HCT116 (cell line): ENCODE results near the gene DHRS9. TPM values are rescaled to one million over a fixed set of nuclear protein-coding genes. Genes with fewer than 3 reads are reported as not detected.

ENCODE experiments used
- ATAC-seq: fragments of 200-7000 bp; cut with Tn5 transposase; 2 replicates; pipeline ENCODE4 v1.9.1; 2020; ENCODE audit warnings: mild to moderate bottlenecking, moderate library complexity
- BruUV-seq: library from RNA; stranded (reverse); fragments of 400-500 nt; replicated peaks from 2 replicates; lab custom pipeline; 2021; lab: Mats Ljungman, UMichigan
- CTCF ChIA-PET: fragments of 300-600 bp; sonication (Branson Sonifier 250); formaldehyde crosslinking; loops from one replicate; lab custom pipeline; 2021; ENCODE audit warnings: antibody characterized with exemption; lab: Charles Lee
- POLR2A ChIA-PET: fragments of 300-600, 350-600 bp; sonication (Branson Sonifier 250); formaldehyde crosslinking; loops from one replicate; lab custom pipeline; 2021; ENCODE audit warnings: antibody characterized with exemption; lab: Charles Lee
- RAD21 ChIA-PET, 2 experiments: fragments of 300-600 bp; sonication (Branson Sonifier 250); formaldehyde crosslinking; loops; one replicate each; lab custom pipeline; 2023; ENCODE audit warnings: low total read pairs in 2 of 2; ENCODE audit not compliant: uncharacterized antibody in 2 of 2, unreplicated experiment in 2 of 2, low non-redundant PET in 1 of 2; lab: Charles Lee
- DNase-seq: peaks from one replicate; pipeline ENCODE4 v3.0.0-alpha.2; 2010; ENCODE audit warnings: low read depth, low spot score
- H2AFZ ChIP-seq: fragments of 200-600 bp; shearing (Covaris generic), sonication (generic); 2 replicates; pipeline ENCODE4 v1.6.1; 2017; ENCODE audit warnings: low read depth, mixed run types, mixed read lengths, antibody characterized with exemption, low read length; ENCODE audit not compliant: poor library complexity, severe bottlenecking
- H3K27ac ChIP-seq: 2 replicates; pipeline ENCODE4 v1.5.1; 2012; ENCODE audit warnings: low read depth, low read length
- H3K27me3 ChIP-seq: fragments of 200-600 bp; sonication (generic); 2 replicates; pipeline ENCODE4 v1.6.1; 2016; ENCODE audit warnings: mixed run types, low read length, mixed read lengths; ENCODE audit not compliant: insufficient read depth
- H3K36me3 ChIP-seq, 2 experiments: fragments of 200-500 bp in 1 of 2; fragments of 200-600 bp in 1 of 2; sonication (Bioruptor generic) in 1 of 2; sonication (generic) in 1 of 2; 2 replicates each; pipeline versions ENCODE4 v1.5.1 to v1.6.1; 2014 to 2016; ENCODE audit warnings: low read length in 2 of 2, inconsistent platforms in 1 of 2, mixed read lengths in 1 of 2, mixed run types in 1 of 2; ENCODE audit not compliant: insufficient read depth in 2 of 2, control insufficient read depth in 1 of 2
- H3K4me1 ChIP-seq, 2 experiments: fragments of 200-600 bp in 1 of 2; sonication (generic) in 1 of 2; 2 replicates each; pipeline versions ENCODE4 v1.5.1 to v1.6.1; 2012 to 2017; ENCODE audit warnings: low read length in 2 of 2, inconsistent platforms in 1 of 2, mild to moderate bottlenecking in 1 of 2, mixed read lengths in 1 of 2, mixed run types in 1 of 2, moderate library complexity in 1 of 2; ENCODE audit not compliant: insufficient read depth in 2 of 2, control insufficient read depth in 1 of 2
- H3K4me2 ChIP-seq: fragments of 200-600 bp; sonication (generic); 2 replicates; pipeline ENCODE4 v1.6.1; 2017; ENCODE audit warnings: mixed run types, low read length, mixed read lengths
- H3K4me3 ChIP-seq, 2 experiments: fragments of 200-600 bp in 1 of 2; sonication (generic) in 1 of 2; replicated peaks in 1 of 2; 2 replicates each; pipeline ENCODE4 v1.5.1; 2011 to 2016; ENCODE audit warnings: low read length in 2 of 2, control low read depth in 1 of 2, low read depth in 1 of 2, mild to moderate bottlenecking in 1 of 2, mixed read lengths in 1 of 2, mixed run types in 1 of 2
- H3K79me2 ChIP-seq: fragments of 200-600 bp; sonication (generic); 2 replicates; pipeline ENCODE4 v1.6.1; 2017; ENCODE audit warnings: mild to moderate bottlenecking, mixed run types, low read length, moderate library complexity, mixed read lengths; ENCODE audit not compliant: insufficient read depth
- H3K9ac ChIP-seq: fragments of 200-600 bp; sonication (generic); 2 replicates; pipeline ENCODE4 v1.6.1; 2016; ENCODE audit warnings: low read length, mixed read lengths
- H3K9me2 ChIP-seq: fragments of 200-600 bp; sonication (generic), shearing (Covaris generic); 2 replicates; pipeline ENCODE4 v1.6.1; 2017; ENCODE audit warnings: mixed run types, mild to moderate bottlenecking, moderate library complexity; ENCODE audit not compliant: insufficient read depth
- H3K9me3 ChIP-seq, 2 experiments: fragments of 200-500 bp in 1 of 2; fragments of 200-600 bp in 1 of 2; sonication (Bioruptor generic) in 1 of 2; sonication (generic) in 1 of 2; 2 replicates each; pipeline ENCODE4 v1.6.1; 2014 to 2017; ENCODE audit warnings: low read length in 2 of 2, mixed read lengths in 2 of 2, inconsistent platforms in 1 of 2, low read depth in 1 of 2, mild to moderate bottlenecking in 1 of 2, mixed run types in 1 of 2, moderate library complexity in 1 of 2; ENCODE audit not compliant: control insufficient read depth in 1 of 2, insufficient read depth in 1 of 2
- H4K20me1 ChIP-seq: fragments of 200-600 bp; sonication (generic), shearing (Covaris generic); 2 replicates; pipeline ENCODE4 v1.6.1; 2017; ENCODE audit warnings: mixed run types, mild to moderate bottlenecking, moderate library complexity; ENCODE audit not compliant: insufficient read depth
- CEBPB ChIP-seq: IDR thresholded peaks from 2 replicates; pipeline ENCODE4 v1.6.1; 2012; ENCODE audit warnings: low read depth
- EGR1 ChIP-seq: IDR thresholded peaks from 2 replicates; pipeline ENCODE4 v1.6.1; 2012; ENCODE audit warnings: low read depth
- ELF1 ChIP-seq: IDR thresholded peaks from 2 replicates; pipeline ENCODE4 v1.6.1; 2012; ENCODE audit warnings: low read depth, borderline replicate concordance
- EZH2phosphoT487 ChIP-seq: fragments of 200-600 bp; IDR thresholded peaks from 2 replicates; pipeline ENCODE4 v1.6.1; 2018; ENCODE audit warnings: antibody characterized with exemption, borderline replicate concordance
- FOSL1 ChIP-seq: IDR thresholded peaks from 2 replicates; pipeline ENCODE4 v1.6.1; 2012; ENCODE audit warnings: low read depth
- POLR2A ChIP-seq: IDR thresholded peaks from 2 replicates; pipeline ENCODE4 v1.7.0; 2011; ENCODE audit warnings: borderline replicate concordance; ENCODE audit not compliant: insufficient read depth, insufficient read length; ENCODE audit errors: extremely low read depth
- TCF7L2 ChIP-seq: IDR thresholded peaks from 2 replicates; pipeline ENCODE4 v1.7.0; 2011; ENCODE audit warnings: borderline replicate concordance, inconsistent platforms; ENCODE audit not compliant: insufficient read depth, insufficient read length; ENCODE audit errors: extremely low read depth
- ZNF274 ChIP-seq: fragments of 200-500 bp; sonication (Bioruptor generic); IDR thresholded peaks from 2 replicates; pipeline ENCODE4 v1.6.1; 2014; ENCODE audit warnings: mild to moderate bottlenecking, low read depth, low read length, inconsistent platforms
- intact Hi-C: fragments of 100-400 bp; cut with micrococcal nuclease; formaldehyde crosslinking; loops from 2 replicates; pipeline ENCODE4 v1.10.0; 2022
- total RNA-seq: library from RNA; stranded (reverse); gene quantifications from one replicate; pipeline ENCODE4 v1.2.1, GENCODE V29; 2021; ENCODE audit not compliant: unreplicated experiment
- TF ChIP-seq, protein P1 (sequence below), 3 experiments: fragments of 200-600 bp in 1 of 3; sonication (generic) in 1 of 3; IDR thresholded peaks in 2 of 3; conservative IDR thresholded peaks in 1 of 3; 2 replicates each; pipeline ENCODE4 v1.5.1; 2012 to 2017; ENCODE audit warnings: low read depth in 2 of 3, low read length in 2 of 3, antibody characterized with exemption in 1 of 3, borderline replicate concordance in 1 of 3, control low read depth in 1 of 3, mild to moderate bottlenecking in 1 of 3, mixed read lengths in 1 of 3, mixed run types in 1 of 3, moderate library complexity in 1 of 3; ENCODE audit not compliant: insufficient read depth in 1 of 3
- TF ChIP-seq, protein P2 (sequence below): IDR thresholded peaks from 2 replicates; pipeline ENCODE4 v1.6.1; 2012
- TF ChIP-seq, protein P3 (sequence below): IDR thresholded peaks from 2 replicates; pipeline ENCODE4 v1.6.1; 2012; ENCODE audit warnings: low read depth

Gene DHRS9
- total RNA-seq, 1 experiment from 2014 or later: 0.15 TPM

DNA sequence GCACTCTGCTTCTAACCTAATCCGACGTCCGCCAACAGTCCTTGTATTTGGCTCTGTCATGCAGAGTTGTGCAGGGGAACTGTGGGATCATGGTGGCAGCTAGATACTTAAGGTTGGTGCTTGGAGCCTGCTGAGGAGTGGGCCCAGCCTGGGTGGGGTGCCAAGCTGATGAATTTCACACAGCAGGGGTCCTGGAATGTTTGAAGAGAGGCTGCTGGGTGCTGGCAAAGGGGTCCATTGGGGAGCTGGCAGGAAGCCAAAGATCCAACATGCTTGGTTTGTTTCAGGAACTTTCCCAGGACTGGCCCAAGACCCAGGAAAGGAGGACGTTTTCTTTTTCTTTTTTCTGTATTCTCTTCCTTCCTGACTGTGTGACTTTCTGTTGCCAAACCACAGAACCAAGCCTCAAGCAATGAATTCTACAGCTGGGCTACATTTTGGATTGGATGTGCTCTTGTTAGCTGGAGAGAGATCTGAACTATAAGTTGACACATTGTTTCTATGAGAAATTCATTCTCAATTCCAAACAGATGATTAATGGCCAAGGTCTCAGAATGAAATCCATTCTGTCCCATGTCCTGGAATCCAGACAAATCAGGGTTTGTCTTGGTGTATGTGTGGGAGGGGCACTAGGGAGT, 49.9 kb downstream of the DHRS9 start:
- CTCF ChIA-PET: no interaction called here
- Histone ChIP-seq H2AFZ (no peak overlapping the region), H3K9me3 (no peaks in the 10 kb centered on the region), H3K27me3 (peaks cover 12% of the 10 kb centered on the region; the same call in 1 of the 2 replicates), H4K20me1 (no peaks in the 10 kb centered on the region), H3K4me2 (no peak overlapping the region), H3K4me3 (no peak overlapping the region), H3K4me1 (no peaks in the 10 kb centered on the region), H3K79me2 (no peaks in the 10 kb centered on the region), H3K9me2 (no peaks in the 10 kb centered on the region), H3K36me3 (no peaks in the 10 kb centered on the region), H3K27ac (no peak overlapping the region), H3K9ac (no peak overlapping the region)
- POLR2A ChIA-PET: no interaction called here
- RAD21 ChIA-PET: no interaction called here
- ATAC-seq (no peak), DNase-seq (no peak)
- intact Hi-C loops: loop anchor here (10.0 kb wide), 1 partner anchor 656 kb away; no protein-coding TSS in a partner anchor
- BruUV-seq: no TSS peak
- TF ChIP-seq ZNF274: no peak
- TF ChIP-seq, protein P1, sequence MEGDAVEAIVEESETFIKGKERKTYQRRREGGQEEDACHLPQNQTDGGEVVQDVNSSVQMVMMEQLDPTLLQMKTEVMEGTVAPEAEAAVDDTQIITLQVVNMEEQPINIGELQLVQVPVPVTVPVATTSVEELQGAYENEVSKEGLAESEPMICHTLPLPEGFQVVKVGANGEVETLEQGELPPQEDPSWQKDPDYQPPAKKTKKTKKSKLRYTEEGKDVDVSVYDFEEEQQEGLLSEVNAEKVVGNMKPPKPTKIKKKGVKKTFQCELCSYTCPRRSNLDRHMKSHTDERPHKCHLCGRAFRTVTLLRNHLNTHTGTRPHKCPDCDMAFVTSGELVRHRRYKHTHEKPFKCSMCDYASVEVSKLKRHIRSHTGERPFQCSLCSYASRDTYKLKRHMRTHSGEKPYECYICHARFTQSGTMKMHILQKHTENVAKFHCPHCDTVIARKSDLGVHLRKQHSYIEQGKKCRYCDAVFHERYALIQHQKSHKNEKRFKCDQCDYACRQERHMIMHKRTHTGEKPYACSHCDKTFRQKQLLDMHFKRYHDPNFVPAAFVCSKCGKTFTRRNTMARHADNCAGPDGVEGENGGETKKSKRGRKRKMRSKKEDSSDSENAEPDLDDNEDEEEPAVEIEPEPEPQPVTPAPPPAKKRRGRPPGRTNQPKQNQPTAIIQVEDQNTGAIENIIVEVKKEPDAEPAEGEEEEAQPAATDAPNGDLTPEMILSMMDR (IDR thresholded peaks at IDR 0.05 in 2 of 3, conservative IDR thresholded peaks at IDR 0.05 in 1 of 3; ENCODE audit: borderline replicate concordance in 1 of 3, insufficient read depth in 1 of 3, low read depth in 2 of 3, low read length in 2 of 3): no peak
- TF ChIP-seq CEBPB: no peak
- TF ChIP-seq, protein P2, sequence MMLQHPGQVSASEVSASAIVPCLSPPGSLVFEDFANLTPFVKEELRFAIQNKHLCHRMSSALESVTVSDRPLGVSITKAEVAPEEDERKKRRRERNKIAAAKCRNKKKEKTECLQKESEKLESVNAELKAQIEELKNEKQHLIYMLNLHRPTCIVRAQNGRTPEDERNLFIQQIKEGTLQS: no peak
- no peak for TF ChIP-seq EGR1
- TF ChIP-seq TCF7L2: no peak
- TF ChIP-seq FOSL1: no peak
- TF ChIP-seq EZH2phosphoT487: no peak
- TF ChIP-seq ELF1: no peak
- TF ChIP-seq, protein P3, sequence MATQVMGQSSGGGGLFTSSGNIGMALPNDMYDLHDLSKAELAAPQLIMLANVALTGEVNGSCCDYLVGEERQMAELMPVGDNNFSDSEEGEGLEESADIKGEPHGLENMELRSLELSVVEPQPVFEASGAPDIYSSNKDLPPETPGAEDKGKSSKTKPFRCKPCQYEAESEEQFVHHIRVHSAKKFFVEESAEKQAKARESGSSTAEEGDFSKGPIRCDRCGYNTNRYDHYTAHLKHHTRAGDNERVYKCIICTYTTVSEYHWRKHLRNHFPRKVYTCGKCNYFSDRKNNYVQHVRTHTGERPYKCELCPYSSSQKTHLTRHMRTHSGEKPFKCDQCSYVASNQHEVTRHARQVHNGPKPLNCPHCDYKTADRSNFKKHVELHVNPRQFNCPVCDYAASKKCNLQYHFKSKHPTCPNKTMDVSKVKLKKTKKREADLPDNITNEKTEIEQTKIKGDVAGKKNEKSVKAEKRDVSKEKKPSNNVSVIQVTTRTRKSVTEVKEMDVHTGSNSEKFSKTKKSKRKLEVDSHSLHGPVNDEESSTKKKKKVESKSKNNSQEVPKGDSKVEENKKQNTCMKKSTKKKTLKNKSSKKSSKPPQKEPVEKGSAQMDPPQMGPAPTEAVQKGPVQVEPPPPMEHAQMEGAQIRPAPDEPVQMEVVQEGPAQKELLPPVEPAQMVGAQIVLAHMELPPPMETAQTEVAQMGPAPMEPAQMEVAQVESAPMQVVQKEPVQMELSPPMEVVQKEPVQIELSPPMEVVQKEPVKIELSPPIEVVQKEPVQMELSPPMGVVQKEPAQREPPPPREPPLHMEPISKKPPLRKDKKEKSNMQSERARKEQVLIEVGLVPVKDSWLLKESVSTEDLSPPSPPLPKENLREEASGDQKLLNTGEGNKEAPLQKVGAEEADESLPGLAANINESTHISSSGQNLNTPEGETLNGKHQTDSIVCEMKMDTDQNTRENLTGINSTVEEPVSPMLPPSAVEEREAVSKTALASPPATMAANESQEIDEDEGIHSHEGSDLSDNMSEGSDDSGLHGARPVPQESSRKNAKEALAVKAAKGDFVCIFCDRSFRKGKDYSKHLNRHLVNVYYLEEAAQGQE: no peak
- TF ChIP-seq POLR2A: no peak
